Epithelial cell of proximal tubule (primary cell): ENCODE results near the gene RAPGEF4. TPM values are rescaled to one million over a fixed set of nuclear protein-coding genes. Genes with fewer than 3 reads are reported as not detected.

Source experiments
- DNase-seq: peaks from one replicate; pipeline ENCODE4 v3.0.0-alpha.2; 2011; ENCODE audit warnings: low read depth
- H3K4me3 ChIP-seq: 2 replicates; pipeline ENCODE4 v1.5.1; 2011; ENCODE audit warnings: low read depth, mild to moderate bottlenecking, low read length
- CTCF ChIP-seq: conservative IDR thresholded peaks from 2 replicates; pipeline ENCODE4 v1.5.1; 2012; ENCODE audit warnings: low read depth, mild to moderate bottlenecking, low read length
- total RNA-seq: library from RNA; depleted of rRNA; stranded (reverse); fragments of >200 nt; gene quantifications from 2 replicates; pipeline ENCODE4 v1.2.3, GENCODE V29; 2015

Gene RAPGEF4
- total RNA-seq, 1 donor from 2014 or later, result 0.81 TPM

- no peak for TF ChIP-seq CTCF
- no peak overlapping the region for H3K4me3 ChIP-seq
- no peak for DNase-seq
Measured at GRCh38 chr2:172968061-172968469, 232.4 kb downstream of the RAPGEF4 start.

DNA sequence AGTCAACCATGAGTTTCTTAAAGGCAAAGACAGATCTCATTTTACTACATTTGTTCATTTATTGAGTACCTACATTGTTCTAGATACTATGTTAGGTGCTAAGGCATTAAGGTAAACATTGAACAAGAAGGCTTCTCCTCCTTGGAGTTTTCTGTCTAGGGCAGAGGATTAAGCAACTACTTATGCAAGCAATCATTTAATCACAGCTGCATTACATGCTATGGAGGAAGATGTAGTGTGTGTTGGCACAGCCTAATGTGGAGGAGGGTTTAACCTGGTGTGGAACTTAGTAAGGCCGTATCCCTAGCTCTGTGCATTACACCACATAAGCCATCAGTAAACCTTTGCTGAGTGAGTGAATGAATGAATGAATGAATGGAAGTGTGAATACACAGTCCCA, 233.5 kb downstream of the RAPGEF4 start:
- no peak overlapping the region for H3K4me3 ChIP-seq
- no peak for DNase-seq
- no peak for TF ChIP-seq CTCF

- no peak for DNase-seq
- TF ChIP-seq CTCF, result no peak
Measured at GRCh38 chr2:172969609-172970008, 234.0 kb downstream of the RAPGEF4 start.

DNA sequence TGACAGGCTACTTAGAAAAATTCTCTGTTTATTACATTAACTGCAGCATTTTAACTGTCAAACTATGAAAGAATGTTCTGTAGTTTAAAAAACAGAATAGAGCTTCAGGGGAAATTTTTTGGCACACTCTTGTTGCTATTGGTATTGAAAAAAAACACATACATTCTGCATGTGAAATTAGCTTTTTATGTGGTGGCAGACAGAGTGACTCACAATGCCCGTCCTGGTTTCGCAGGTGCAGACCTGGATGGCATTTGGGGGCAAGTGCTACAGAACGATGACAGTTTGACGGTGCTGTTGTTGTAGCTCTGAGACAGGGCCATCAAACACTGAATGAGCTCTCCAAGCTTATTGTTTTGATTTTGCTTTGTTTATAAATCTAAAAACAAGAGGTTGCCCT, 235.0 kb downstream of the RAPGEF4 start:
- H3K4me3 ChIP-seq, result no peak overlapping the region
- no peak for DNase-seq
- no peak for TF ChIP-seq CTCF

More at GRCh38 chr2:172969609-172970008, 234.0 kb downstream of the RAPGEF4 start:
- no peak overlapping the region for H3K4me3 ChIP-seq

- no peak for DNase-seq
- peak; percentile 86 for TF ChIP-seq CTCF
Measured at GRCh38 chr2:172972005-172972619, 236.5 kb downstream of the RAPGEF4 start.

DNA sequence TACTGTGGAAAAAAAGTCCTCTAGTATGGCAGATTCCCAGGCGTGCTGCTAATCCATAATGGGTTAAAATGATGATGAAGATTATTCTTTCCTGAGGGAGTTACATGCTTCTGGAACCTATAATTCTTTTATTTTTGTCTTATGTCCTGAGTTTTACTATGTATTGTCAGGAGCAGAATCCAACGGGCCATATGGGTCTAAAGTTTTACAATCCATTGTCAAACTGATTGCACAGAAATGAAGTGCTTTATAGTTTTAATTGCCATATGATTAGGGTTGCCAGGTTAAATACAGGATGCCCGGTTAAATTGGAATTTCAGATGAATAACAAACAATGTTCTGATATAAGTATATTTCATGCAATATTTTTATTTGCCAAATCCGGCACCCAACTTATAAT, 239.1 kb downstream of the RAPGEF4 start:
- no peak for TF ChIP-seq CTCF
- DNase-seq, result no peak
- H3K4me3 ChIP-seq, result no peak overlapping the region

More at GRCh38 chr2:172972005-172972619, 236.5 kb downstream of the RAPGEF4 start:
- no peak overlapping the region for H3K4me3 ChIP-seq

- H3K4me3 ChIP-seq, result no peak overlapping the region
- no peak for DNase-seq
- TF ChIP-seq CTCF, result no peak
Measured at GRCh38 chr2:172976116-172976515, 240.5 kb downstream of the RAPGEF4 start.
